ENCODE results near the gene NPAP1.

The NPAP1 gene

DNA sequence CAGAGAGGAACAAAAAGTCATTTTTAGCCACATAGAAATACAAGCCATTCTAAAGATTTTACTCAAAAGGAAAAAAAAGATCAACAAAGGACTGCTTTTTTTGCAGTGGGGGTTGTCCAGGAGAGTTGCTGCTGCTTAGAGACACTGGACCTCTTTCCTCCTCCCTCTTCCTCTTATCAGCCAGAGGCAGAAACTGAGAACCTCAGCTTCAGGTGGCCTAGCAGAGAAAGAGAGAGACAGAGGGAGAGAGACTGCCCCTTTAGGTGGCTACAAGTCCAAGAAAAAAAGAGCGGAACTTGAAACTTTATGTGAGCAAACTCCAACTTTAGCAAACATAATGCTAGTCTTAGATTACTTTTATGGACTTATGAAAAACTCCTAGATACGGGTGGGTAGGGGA lies 54.2 kb downstream of the NPAP1 start:
- H3K36me3 Mint-ChIP-seq, result no peaks in the 10 kb centered on the region
- H3K4me1 Mint-ChIP-seq, result no peaks in the 10 kb centered on the region
- peaks cover 3% of the 10 kb centered on the region for H3K9me3 Mint-ChIP-seq
- H3K27ac Mint-ChIP-seq, result no peak overlapping the region
- no peak for ATAC-seq
- no peak for DNase-seq (ENCODE audit: low spot score in 2 of 2)
- no peak overlapping the region for H3K4me3 Mint-ChIP-seq

All from stimulated activated effector memory CD8-positive, alpha-beta T cell treated with anti-CD3 and anti-CD28 coated beads, Interleukin-12 subunit alpha, Interleukin-12 subunit beta, amount 100 ng/mL, for 72 hours (primary cell).